ENCODE results near the gene TPCN2.

The TPCN2 gene

GRCh38 chr11:69129053-69129452 is 80.3 kb downstream of the TPCN2 start:
- no peak for ATAC-seq
- TF ChIP-seq PPARA (CRISPR knock-in tag; IDR thresholded peaks at IDR 0.05; ENCODE audit: borderline replicate concordance) = no peak
- no peak for TF ChIP-seq CREB5 (CRISPR knock-in tag; IDR thresholded peaks at IDR 0.05; ENCODE audit: low read depth)
- TF ChIP-seq ISL1 (CRISPR knock-in tag; IDR thresholded peaks at IDR 0.05) = no peak
- TF ChIP-seq, protein P1, sequence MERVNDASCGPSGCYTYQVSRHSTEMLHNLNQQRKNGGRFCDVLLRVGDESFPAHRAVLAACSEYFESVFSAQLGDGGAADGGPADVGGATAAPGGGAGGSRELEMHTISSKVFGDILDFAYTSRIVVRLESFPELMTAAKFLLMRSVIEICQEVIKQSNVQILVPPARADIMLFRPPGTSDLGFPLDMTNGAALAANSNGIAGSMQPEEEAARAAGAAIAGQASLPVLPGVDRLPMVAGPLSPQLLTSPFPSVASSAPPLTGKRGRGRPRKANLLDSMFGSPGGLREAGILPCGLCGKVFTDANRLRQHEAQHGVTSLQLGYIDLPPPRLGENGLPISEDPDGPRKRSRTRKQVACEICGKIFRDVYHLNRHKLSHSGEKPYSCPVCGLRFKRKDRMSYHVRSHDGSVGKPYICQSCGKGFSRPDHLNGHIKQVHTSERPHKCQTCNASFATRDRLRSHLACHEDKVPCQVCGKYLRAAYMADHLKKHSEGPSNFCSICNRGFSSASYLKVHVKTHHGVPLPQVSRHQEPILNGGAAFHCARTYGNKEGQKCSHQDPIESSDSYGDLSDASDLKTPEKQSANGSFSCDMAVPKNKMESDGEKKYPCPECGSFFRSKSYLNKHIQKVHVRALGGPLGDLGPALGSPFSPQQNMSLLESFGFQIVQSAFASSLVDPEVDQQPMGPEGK (CRISPR knock-in tag; IDR thresholded peaks at IDR 0.05; ENCODE audit: borderline replicate concordance) = no peak
- TF ChIP-seq ZFP30 (CRISPR knock-in tag; IDR thresholded peaks at IDR 0.05) = no peak
- TF ChIP-seq, protein P2, sequence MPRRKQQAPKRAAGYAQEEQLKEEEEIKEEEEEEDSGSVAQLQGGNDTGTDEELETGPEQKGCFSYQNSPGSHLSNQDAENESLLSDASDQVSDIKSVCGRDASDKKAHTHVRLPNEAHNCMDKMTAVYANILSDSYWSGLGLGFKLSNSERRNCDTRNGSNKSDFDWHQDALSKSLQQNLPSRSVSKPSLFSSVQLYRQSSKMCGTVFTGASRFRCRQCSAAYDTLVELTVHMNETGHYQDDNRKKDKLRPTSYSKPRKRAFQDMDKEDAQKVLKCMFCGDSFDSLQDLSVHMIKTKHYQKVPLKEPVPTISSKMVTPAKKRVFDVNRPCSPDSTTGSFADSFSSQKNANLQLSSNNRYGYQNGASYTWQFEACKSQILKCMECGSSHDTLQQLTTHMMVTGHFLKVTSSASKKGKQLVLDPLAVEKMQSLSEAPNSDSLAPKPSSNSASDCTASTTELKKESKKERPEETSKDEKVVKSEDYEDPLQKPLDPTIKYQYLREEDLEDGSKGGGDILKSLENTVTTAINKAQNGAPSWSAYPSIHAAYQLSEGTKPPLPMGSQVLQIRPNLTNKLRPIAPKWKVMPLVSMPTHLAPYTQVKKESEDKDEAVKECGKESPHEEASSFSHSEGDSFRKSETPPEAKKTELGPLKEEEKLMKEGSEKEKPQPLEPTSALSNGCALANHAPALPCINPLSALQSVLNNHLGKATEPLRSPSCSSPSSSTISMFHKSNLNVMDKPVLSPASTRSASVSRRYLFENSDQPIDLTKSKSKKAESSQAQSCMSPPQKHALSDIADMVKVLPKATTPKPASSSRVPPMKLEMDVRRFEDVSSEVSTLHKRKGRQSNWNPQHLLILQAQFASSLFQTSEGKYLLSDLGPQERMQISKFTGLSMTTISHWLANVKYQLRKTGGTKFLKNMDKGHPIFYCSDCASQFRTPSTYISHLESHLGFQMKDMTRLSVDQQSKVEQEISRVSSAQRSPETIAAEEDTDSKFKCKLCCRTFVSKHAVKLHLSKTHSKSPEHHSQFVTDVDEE (CRISPR knock-in tag; IDR thresholded peaks at IDR 0.05) = no peak
- no peak for TF ChIP-seq ZNF565 (CRISPR knock-in tag; conservative IDR thresholded peaks at IDR 0.05; ENCODE audit: low read depth)

- no peak for ATAC-seq
- TF ChIP-seq ESRRG (CRISPR knock-in tag; IDR thresholded peaks at IDR 0.05) (no peak), ZC3H10 (CRISPR knock-in tag; IDR thresholded peaks at IDR 0.05) (no peak), ZFP3 (CRISPR knock-in tag; IDR thresholded peaks at IDR 0.05) (no peak), ZFP30 (CRISPR knock-in tag; IDR thresholded peaks at IDR 0.05) (no peak), PPARA (CRISPR knock-in tag; IDR thresholded peaks at IDR 0.05; ENCODE audit: borderline replicate concordance) (no peak), BACH2 (CRISPR knock-in tag; IDR thresholded peaks at IDR 0.05; ENCODE audit: borderline replicate concordance) (no peak), OSR1 (CRISPR knock-in tag; IDR thresholded peaks at IDR 0.05) (no peak), ZNF565 (CRISPR knock-in tag; conservative IDR thresholded peaks at IDR 0.05; ENCODE audit: low read depth) (no peak), ZNF70 (CRISPR knock-in tag; IDR thresholded peaks at IDR 0.05) (no peak), TOX (CRISPR knock-in tag; IDR thresholded peaks at IDR 0.05; ENCODE audit: borderline replicate concordance) (no peak), ARNTL (CRISPR knock-in tag; IDR thresholded peaks at IDR 0.05; ENCODE audit: borderline replicate concordance, low read depth) (no peak), CREB5 (CRISPR knock-in tag; IDR thresholded peaks at IDR 0.05; ENCODE audit: low read depth) (no peak), CSDC2 (CRISPR knock-in tag; IDR thresholded peaks at IDR 0.05) (no peak), TCF4 (CRISPR knock-in tag; IDR thresholded peaks at IDR 0.05; ENCODE audit: borderline replicate concordance) (no peak)
- TF ChIP-seq, protein P3, sequence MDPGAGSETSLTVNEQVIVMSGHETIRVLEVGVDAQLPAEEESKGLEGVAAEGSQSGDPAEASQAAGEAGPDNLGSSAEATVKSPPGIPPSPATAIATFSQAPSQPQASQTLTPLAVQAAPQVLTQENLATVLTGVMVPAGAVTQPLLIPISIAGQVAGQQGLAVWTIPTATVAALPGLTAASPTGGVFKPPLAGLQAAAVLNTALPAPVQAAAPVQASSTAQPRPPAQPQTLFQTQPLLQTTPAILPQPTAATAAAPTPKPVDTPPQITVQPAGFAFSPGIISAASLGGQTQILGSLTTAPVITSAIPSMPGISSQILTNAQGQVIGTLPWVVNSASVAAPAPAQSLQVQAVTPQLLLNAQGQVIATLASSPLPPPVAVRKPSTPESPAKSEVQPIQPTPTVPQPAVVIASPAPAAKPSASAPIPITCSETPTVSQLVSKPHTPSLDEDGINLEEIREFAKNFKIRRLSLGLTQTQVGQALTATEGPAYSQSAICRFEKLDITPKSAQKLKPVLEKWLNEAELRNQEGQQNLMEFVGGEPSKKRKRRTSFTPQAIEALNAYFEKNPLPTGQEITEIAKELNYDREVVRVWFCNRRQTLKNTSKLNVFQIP (CRISPR knock-in tag; IDR thresholded peaks at IDR 0.05; ENCODE audit: borderline replicate concordance, low read depth) = no peak
Measured at GRCh38 chr11:69129647-69130046, 80.9 kb downstream of the TPCN2 start.

DNA sequence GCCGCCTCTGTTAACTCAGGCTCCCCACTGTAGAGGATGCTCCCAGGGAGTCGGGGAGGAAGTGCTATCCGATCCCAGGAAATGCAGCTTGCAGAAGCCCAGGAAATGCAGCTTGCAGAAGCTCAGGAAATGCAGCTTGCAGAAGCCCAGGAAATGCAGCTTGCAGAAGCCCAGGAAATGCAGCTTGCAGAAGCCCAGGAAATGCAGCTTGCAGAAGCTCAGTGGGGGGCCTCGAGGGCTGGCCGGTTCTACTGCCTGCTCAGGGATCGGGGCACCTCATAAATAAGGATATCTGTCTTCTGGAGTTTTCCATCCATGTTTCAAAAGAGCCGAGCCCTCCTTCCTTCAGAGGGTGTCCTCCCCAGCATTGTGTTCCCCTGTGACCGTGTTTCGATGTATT is 81.9 kb downstream of the TPCN2 start:
- ATAC-seq = no peak
- TF ChIP-seq ISL1 (CRISPR knock-in tag; IDR thresholded peaks at IDR 0.05) (no peak), GLIS3 (CRISPR knock-in tag; IDR thresholded peaks at IDR 0.05) (no peak), ARNTL (CRISPR knock-in tag; IDR thresholded peaks at IDR 0.05; ENCODE audit: borderline replicate concordance, low read depth) (no peak), CREB5 (CRISPR knock-in tag; IDR thresholded peaks at IDR 0.05; ENCODE audit: low read depth) (no peak), BACH2 (CRISPR knock-in tag; IDR thresholded peaks at IDR 0.05; ENCODE audit: borderline replicate concordance) (no peak), ZFP30 (CRISPR knock-in tag; IDR thresholded peaks at IDR 0.05) (no peak), ZNF8 (CRISPR knock-in tag; IDR thresholded peaks at IDR 0.05) (no peak), ZFP3 (CRISPR knock-in tag; IDR thresholded peaks at IDR 0.05) (no peak)
- TF ChIP-seq, protein P1 (CRISPR knock-in tag; IDR thresholded peaks at IDR 0.05; ENCODE audit: borderline replicate concordance) = no peak
- TF ChIP-seq, protein P3 (CRISPR knock-in tag; IDR thresholded peaks at IDR 0.05; ENCODE audit: borderline replicate concordance, low read depth) = no peak
